Measurements from ENCODE around the gene LRRC55. TPM values are rescaled to one million over a fixed set of nuclear protein-coding genes. Genes with fewer than 3 reads are reported as not detected.

Gene LRRC55
- total and polyA plus RNA-seq, 2 experiments from 2014 or later, result 0.10 TPM; not detected in 1

DNA sequence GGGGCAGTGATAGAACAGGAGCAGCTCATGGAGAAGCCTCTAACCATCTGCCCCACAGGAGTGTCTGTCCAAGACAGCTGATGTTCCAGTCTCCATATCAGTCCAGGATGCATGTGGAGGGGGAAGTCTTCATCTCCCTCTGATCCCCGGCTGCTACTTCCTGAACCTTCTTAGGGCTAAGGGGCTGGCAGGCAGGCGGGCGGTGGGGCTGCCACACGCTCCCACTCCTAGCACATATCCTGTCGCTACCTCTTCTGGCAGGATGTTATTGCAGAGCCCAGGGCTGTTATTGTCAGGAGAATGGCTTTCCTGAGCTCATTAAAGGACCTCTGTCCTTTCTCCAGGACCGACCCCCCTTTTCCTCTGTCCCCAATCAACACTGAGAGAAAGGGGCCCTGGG, 25.4 kb downstream of the LRRC55 start:
- TF ChIP-seq, protein P1, sequence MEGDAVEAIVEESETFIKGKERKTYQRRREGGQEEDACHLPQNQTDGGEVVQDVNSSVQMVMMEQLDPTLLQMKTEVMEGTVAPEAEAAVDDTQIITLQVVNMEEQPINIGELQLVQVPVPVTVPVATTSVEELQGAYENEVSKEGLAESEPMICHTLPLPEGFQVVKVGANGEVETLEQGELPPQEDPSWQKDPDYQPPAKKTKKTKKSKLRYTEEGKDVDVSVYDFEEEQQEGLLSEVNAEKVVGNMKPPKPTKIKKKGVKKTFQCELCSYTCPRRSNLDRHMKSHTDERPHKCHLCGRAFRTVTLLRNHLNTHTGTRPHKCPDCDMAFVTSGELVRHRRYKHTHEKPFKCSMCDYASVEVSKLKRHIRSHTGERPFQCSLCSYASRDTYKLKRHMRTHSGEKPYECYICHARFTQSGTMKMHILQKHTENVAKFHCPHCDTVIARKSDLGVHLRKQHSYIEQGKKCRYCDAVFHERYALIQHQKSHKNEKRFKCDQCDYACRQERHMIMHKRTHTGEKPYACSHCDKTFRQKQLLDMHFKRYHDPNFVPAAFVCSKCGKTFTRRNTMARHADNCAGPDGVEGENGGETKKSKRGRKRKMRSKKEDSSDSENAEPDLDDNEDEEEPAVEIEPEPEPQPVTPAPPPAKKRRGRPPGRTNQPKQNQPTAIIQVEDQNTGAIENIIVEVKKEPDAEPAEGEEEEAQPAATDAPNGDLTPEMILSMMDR (IDR thresholded peaks at IDR 0.05; ENCODE audit: poor library complexity), result no peak
- TF ChIP-seq EZH2phosphoT487 (IDR thresholded peaks at IDR 0.05; ENCODE audit: low read depth, severe bottlenecking, unreplicated experiment) (no peak), EZH2 (IDR thresholded peaks at IDR 0.05; ENCODE audit: borderline replicate concordance) (no peak)
- Histone ChIP-seq H3K4me2 (no peak overlapping the region), H3K27ac (no peak overlapping the region)

DNA sequence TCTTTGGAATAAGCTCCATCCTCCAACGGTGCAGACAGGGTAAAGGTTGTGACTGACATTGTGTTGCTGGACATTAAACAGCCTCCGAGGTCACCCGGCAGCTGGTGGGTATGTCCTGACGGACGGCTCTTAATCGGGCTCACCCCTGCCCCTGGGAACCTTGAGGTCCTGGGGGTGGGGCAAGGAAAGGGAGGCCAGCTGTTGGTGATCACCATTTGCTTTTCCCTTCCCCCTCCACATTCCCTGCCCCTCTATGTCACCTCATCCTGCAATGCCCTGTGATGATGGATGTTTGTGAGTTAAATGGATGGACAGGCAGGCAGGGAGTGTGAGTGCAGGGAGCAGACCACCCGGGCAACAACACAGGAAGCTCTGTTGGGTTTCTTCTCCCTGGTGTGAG, 29.0 kb downstream of the LRRC55 start:
- no peak overlapping the region for H2AFZ ChIP-seq
- 37% methylated on average over 7 of the region's 7 CpGs for WGBS (ENCODE audit: low lambda C conversion rate, missing lambda C conversion rate)
- no peak overlapping the region for H3K4me2 ChIP-seq
- H3K9me3 ChIP-seq (ENCODE audit: low read depth), result no peaks in the 10 kb centered on the region
- H3K9me2 ChIP-seq (replicated peaks; ENCODE audit: insufficient read depth), result no peaks in the 10 kb centered on the region
- no peak overlapping the region for H3K4me3 ChIP-seq
- H3K27ac ChIP-seq, result no peak overlapping the region
- TF ChIP-seq, protein P1 (IDR thresholded peaks at IDR 0.05; ENCODE audit: poor library complexity), result no peak
- no peak for TF ChIP-seq EZH2phosphoT487 (IDR thresholded peaks at IDR 0.05; ENCODE audit: low read depth, severe bottlenecking, unreplicated experiment)
- no peak for TF ChIP-seq EZH2 (IDR thresholded peaks at IDR 0.05; ENCODE audit: borderline replicate concordance)
- no peaks in the 10 kb centered on the region for H3K79me2 ChIP-seq
- H3K36me3 ChIP-seq (replicated peaks; ENCODE audit: insufficient read depth, low read depth), result no peaks in the 10 kb centered on the region
- H3K4me1 ChIP-seq (ENCODE audit: insufficient read depth), result peaks cover 16% of the 10 kb centered on the region
- no peaks in the 10 kb centered on the region for H4K20me1 ChIP-seq (ENCODE audit: insufficient read depth, poor library complexity, severe bottlenecking)
- no peaks in the 10 kb centered on the region for H3K27me3 ChIP-seq
- DNase-seq (ENCODE audit: low spot score), result no peak

More for the DNA sequence above, 25.4 kb downstream of the LRRC55 start:
- DNase-seq (ENCODE audit: low spot score), result no peak
- no peak overlapping the region for H3K4me3 ChIP-seq
- WGBS (ENCODE audit: low lambda C conversion rate, missing lambda C conversion rate), result 79% methylated on average over 6 of the region's 6 CpGs
- H3K36me3 ChIP-seq (replicated peaks; ENCODE audit: insufficient read depth, low read depth), result no peaks in the 10 kb centered on the region
- no peaks in the 10 kb centered on the region for H3K4me1 ChIP-seq (ENCODE audit: insufficient read depth)
- H3K79me2 ChIP-seq, result no peaks in the 10 kb centered on the region
- H3K27me3 ChIP-seq, result no peaks in the 10 kb centered on the region
- no peaks in the 10 kb centered on the region for H3K9me2 ChIP-seq (replicated peaks; ENCODE audit: insufficient read depth)
- H3K9me3 ChIP-seq (ENCODE audit: low read depth), result no peaks in the 10 kb centered on the region
- H2AFZ ChIP-seq, result no peak overlapping the region
- no peaks in the 10 kb centered on the region for H4K20me1 ChIP-seq (ENCODE audit: insufficient read depth, poor library complexity, severe bottlenecking)

DNA sequence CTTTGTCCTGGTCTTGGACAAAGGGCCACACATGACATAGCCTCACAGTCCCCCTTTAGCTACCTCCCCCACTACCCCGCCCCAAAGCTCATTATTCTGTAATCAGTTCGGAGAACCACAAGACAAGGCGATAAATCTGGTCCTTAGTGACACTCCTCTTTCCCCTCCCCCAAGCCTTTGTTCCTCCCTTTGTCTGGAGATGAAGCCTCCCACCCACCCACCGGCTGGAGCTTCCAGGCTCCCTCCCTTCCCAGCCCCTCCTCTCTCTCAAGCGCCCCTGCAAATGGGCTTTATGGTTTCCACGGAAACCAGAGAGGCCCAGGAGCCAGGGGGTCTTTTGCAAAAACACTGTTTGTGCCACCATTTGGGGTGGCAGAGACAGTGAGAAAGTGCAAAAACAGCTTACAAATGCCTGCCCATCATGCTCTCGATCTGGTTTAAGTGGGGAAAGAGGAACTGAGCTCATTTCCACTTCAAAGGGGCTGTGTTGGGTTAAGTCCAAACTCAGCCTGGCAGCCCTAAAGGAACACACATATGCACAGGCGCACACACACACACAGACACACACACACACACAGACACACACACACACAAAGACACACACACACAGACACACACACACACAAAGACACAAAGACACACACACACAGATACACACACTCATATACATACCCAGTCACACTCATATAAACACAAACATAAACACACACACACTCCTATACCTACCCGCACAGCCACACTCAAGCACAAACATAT, 31.8 kb downstream of the LRRC55 start:
- H3K4me3 ChIP-seq, result no peak overlapping the region
- H3K9me2 ChIP-seq (replicated peaks; ENCODE audit: insufficient read depth), result no peaks in the 10 kb centered on the region
- peak overlapping the region; percentile 37 for H3K4me2 ChIP-seq
- TF ChIP-seq EZH2phosphoT487 (IDR thresholded peaks at IDR 0.05; ENCODE audit: low read depth, severe bottlenecking, unreplicated experiment), result no peak
- TF ChIP-seq EZH2 (IDR thresholded peaks at IDR 0.05; ENCODE audit: borderline replicate concordance), result no peak
- TF ChIP-seq, protein P1 (IDR thresholded peaks at IDR 0.05; ENCODE audit: poor library complexity), result no peak
- H3K79me2 ChIP-seq, result no peaks in the 10 kb centered on the region
- DNase-seq (ENCODE audit: low spot score), result peak; percentile 40
- peaks cover 16% of the 10 kb centered on the region for H3K4me1 ChIP-seq (ENCODE audit: insufficient read depth)
- peak overlapping the region; percentile 29 for H2AFZ ChIP-seq
- no peaks in the 10 kb centered on the region for H3K36me3 ChIP-seq (replicated peaks; ENCODE audit: insufficient read depth, low read depth)
- no peaks in the 10 kb centered on the region for H4K20me1 ChIP-seq (ENCODE audit: insufficient read depth, poor library complexity, severe bottlenecking)
- no peaks in the 10 kb centered on the region for H3K9me3 ChIP-seq (ENCODE audit: low read depth)
- no peaks in the 10 kb centered on the region for H3K27me3 ChIP-seq
- 33% methylated on average over 8 of the region's 9 CpGs for WGBS (ENCODE audit: low lambda C conversion rate, missing lambda C conversion rate)
- H3K27ac ChIP-seq, result peak overlapping the region; percentile 74

Measured in hepatocyte (in vitro differentiated cells).